GM23338 (cell line): ENCODE measurements around the gene ZFHX2. TPM values are rescaled to one million over a fixed set of nuclear protein-coding genes. Genes with fewer than 3 reads are reported as not detected.

Experiments used
- ATAC-seq: fragments of 200-7000 bp; cut with Tn5 transposase; 3 replicates; pipeline ENCODE4 v1.9.1; 2020
- DNase-seq: peaks from one replicate; pipeline ENCODE4 v3.0.0-alpha.2; 2015; ENCODE audit warnings: low spot score
- H2AFZ ChIP-seq: fragments of 200-600 bp; sonication (generic); 2 replicates; pipeline ENCODE4 v1.8.0; 2016; ENCODE audit warnings: antibody characterized with exemption, mild to moderate bottlenecking, moderate library complexity
- H3F3A ChIP-seq: fragments of 200-600 bp; sonication (generic); replicated peaks from 2 replicates; pipeline ENCODE4 v1.8.0; 2017; ENCODE audit warnings: antibody characterized with exemption, mixed run types, low read depth
- H3K27ac ChIP-seq: fragments of 200-600 bp; sonication (generic); 2 replicates; pipeline ENCODE4 v1.6.1; 2016; ENCODE audit warnings: low read depth
- H3K27me3 ChIP-seq: fragments of 200-600 bp; sonication (generic); 2 replicates; pipeline ENCODE4 v1.8.0; 2016; ENCODE audit warnings: mild to moderate bottlenecking, mixed run types, moderate library complexity; ENCODE audit not compliant: insufficient read depth
- H3K36me3 ChIP-seq: fragments of 200-600 bp; sonication (generic); 2 replicates; pipeline ENCODE4 v1.8.0; 2016; ENCODE audit warnings: mild to moderate bottlenecking; ENCODE audit not compliant: insufficient read depth
- H3K4me1 ChIP-seq: fragments of 200-600 bp; sonication (generic); 2 replicates; pipeline ENCODE4 v1.8.0; 2016; ENCODE audit warnings: mild to moderate bottlenecking, moderate library complexity; ENCODE audit not compliant: insufficient read depth
- H3K4me2 ChIP-seq: fragments of 200-600 bp; sonication (generic); 2 replicates; pipeline ENCODE4 v1.7.1; 2017; ENCODE audit warnings: mixed run types
- H3K4me3 ChIP-seq: fragments of 200-600 bp; sonication (generic); 2 replicates; pipeline ENCODE4 v1.6.1; 2016; ENCODE audit warnings: mixed run types
- H3K79me2 ChIP-seq: fragments of 200-600 bp; sonication (generic); replicated peaks from 2 replicates; pipeline ENCODE4 v1.8.0; 2017; ENCODE audit warnings: mild to moderate bottlenecking; ENCODE audit not compliant: insufficient read depth
- H3K9me2 ChIP-seq: fragments of 200-600 bp; sonication (generic); 2 replicates; pipeline ENCODE4 v1.8.0; 2017; ENCODE audit not compliant: insufficient read depth
- H4K20me1 ChIP-seq: fragments of 200-600 bp; sonication (generic); replicated peaks from 2 replicates; pipeline ENCODE4 v1.8.0; 2017; ENCODE audit warnings: mild to moderate bottlenecking; ENCODE audit not compliant: insufficient read depth
- H3K27ac Mint-ChIP-seq: 2 replicates; pipeline ENCODE4 v1.8.0; 2020; ENCODE audit warnings: inconsistent platforms, mild to moderate bottlenecking, moderate library complexity, mixed read lengths
- H3K27me3 Mint-ChIP-seq: 3 replicates; pipeline ENCODE4 v1.8.0; 2022; ENCODE audit warnings: low read depth, mild to moderate bottlenecking, moderate library complexity, mixed read lengths, inconsistent platforms; ENCODE audit not compliant: insufficient read depth, poor library complexity
- H3K36me3 Mint-ChIP-seq: 3 replicates; pipeline ENCODE4 v1.8.0; 2021; ENCODE audit warnings: low read depth, mild to moderate bottlenecking, inconsistent platforms, moderate library complexity, mixed read lengths
- H3K4me1 Mint-ChIP-seq: 3 replicates; pipeline ENCODE4 v1.8.0; 2020; ENCODE audit warnings: mild to moderate bottlenecking, inconsistent platforms, mixed read lengths
- H3K4me3 Mint-ChIP-seq: 3 replicates; pipeline ENCODE4 v1.8.0; 2021; ENCODE audit warnings: moderate library complexity, mild to moderate bottlenecking, inconsistent platforms, mixed read lengths
- H3K9me3 Mint-ChIP-seq: 3 replicates; pipeline ENCODE4 v1.8.0; 2020; ENCODE audit warnings: moderate library complexity, mild to moderate bottlenecking, inconsistent platforms, mixed read lengths
- CREB1 ChIP-seq: fragments of 250-450 bp; sonication (Bioruptor Pico); IDR thresholded peaks from 2 replicates; pipeline ENCODE4 v1.5.0; 2020; ENCODE audit warnings: low read depth, mild to moderate bottlenecking, moderate library complexity
- CTCF ChIP-seq, 2 experiments: fragments of 200-600 bp in 1 of 2; sonication (generic) in 1 of 2; conservative IDR thresholded peaks; 2 replicates each; pipeline versions ENCODE4 v1.5.1 to v1.6.1; 2016 to 2017; ENCODE audit warnings: antibody characterized with exemption in 2 of 2, low read depth in 2 of 2, mild to moderate bottlenecking in 2 of 2, moderate library complexity in 1 of 2
- ETS1 ChIP-seq: IDR thresholded peaks from 2 replicates; pipeline ENCODE4 v1.6.1; 2016; ENCODE audit warnings: antibody characterized with exemption
- EZH2 ChIP-seq: fragments of 200-600 bp; sonication (generic); IDR thresholded peaks from one replicate; pipeline ENCODE4 v1.8.0; 2017; ENCODE audit warnings: antibody characterized with exemption, mild to moderate bottlenecking, low read depth; ENCODE audit not compliant: unreplicated experiment
- NANOG ChIP-seq: IDR thresholded peaks from 2 replicates; pipeline ENCODE4 v1.6.1; 2016; ENCODE audit warnings: antibody characterized with exemption, borderline replicate concordance
- REST ChIP-seq: IDR thresholded peaks from one replicate; pipeline ENCODE4 v1.6.1; 2018; ENCODE audit warnings: antibody characterized with exemption; ENCODE audit not compliant: unreplicated experiment
- STAT1 ChIP-seq: IDR thresholded peaks from one replicate; pipeline ENCODE4 v1.6.1; 2016; ENCODE audit warnings: antibody characterized with exemption; ENCODE audit not compliant: unreplicated experiment
- ZNF331 ChIP-seq: fragments of 250-450 bp; sonication (Bioruptor Pico); IDR thresholded peaks from 2 replicates; pipeline ENCODE4 v1.5.0; 2020; ENCODE audit warnings: low read depth, mild to moderate bottlenecking, moderate library complexity
- polyA plus RNA-seq: library from polyadenylated mRNA; unstranded; fragments of >200 nt; fragmentation: Nextera tagmentation; extraction: Ambion mirVana; gene quantifications from 2 replicates; pipeline ENCODE4 v1.2.1, GENCODE V29; 2016
- total RNA-seq: library from RNA; depleted of rRNA; stranded (reverse); fragments of >200 nt; shearing (Covaris generic); gene quantifications from 2 replicates; pipeline ENCODE4 v1.2.3, GENCODE V29; 2014
- TF ChIP-seq, protein P1 (sequence below): fragments of 250-450 bp; sonication (Bioruptor Pico); IDR thresholded peaks from 2 replicates; pipeline ENCODE4 v1.5.0; 2020; ENCODE audit warnings: mild to moderate bottlenecking, moderate library complexity

Gene ZFHX2
- total and polyA plus RNA-seq, 2 experiments from 2014 or later: 11.6 to 18.5 TPM

GRCh38 chr14:23542261-23542660, 9.3 kb downstream of the ZFHX2 start:
- H3K4me3 ChIP-seq: no peak overlapping the region
- H3K9me2 ChIP-seq: no peaks in the 10 kb centered on the region
- no peak for TF ChIP-seq ETS1
- TF ChIP-seq ZNF331 (CRISPR knock-in tag): no peak
- no peak for TF ChIP-seq NANOG
- no peak for TF ChIP-seq EZH2
- peaks cover 43% of the 10 kb centered on the region for H3K4me1 Mint-ChIP-seq
- H4K20me1 ChIP-seq: no peaks in the 10 kb centered on the region
- no peaks in the 10 kb centered on the region for H3K27me3 ChIP-seq
- no peak overlapping the region; the same call in 2 of the 3 replicates for H3K4me3 Mint-ChIP-seq
- H3K79me2 ChIP-seq: peaks cover 40% of the 10 kb centered on the region
- H3K4me2 ChIP-seq: peak overlapping the region; percentile 9; the same call in 1 of the 2 replicates
- H3K27me3 Mint-ChIP-seq: peaks cover 22% of the 10 kb centered on the region
- H3K9me3 Mint-ChIP-seq: no peaks in the 10 kb centered on the region; the same call in 2 of the 3 replicates
- peaks cover 65% of the 10 kb centered on the region for H3K4me1 ChIP-seq
- no peaks in the 10 kb centered on the region for H3K36me3 ChIP-seq
- peak overlapping the region; percentile 42; the same call in 1 of the 2 replicates for H3K27ac Mint-ChIP-seq
- DNase-seq: no peak
- H3K27ac ChIP-seq: no peak overlapping the region
- peaks cover 15% of the 10 kb centered on the region for H3F3A ChIP-seq
- ATAC-seq: no peak
- peaks cover 41% of the 10 kb centered on the region for H3K36me3 Mint-ChIP-seq
- no peak overlapping the region for H2AFZ ChIP-seq

- H3K9me2 ChIP-seq: no peaks in the 10 kb centered on the region
- H3K36me3 ChIP-seq: peaks cover 6% of the 10 kb centered on the region; the same call in 1 of the 2 replicates
- Mint-ChIP-seq H3K27ac (peak overlapping the region; percentile 96; the same call in 1 of the 2 replicates), H3K27me3 (peaks cover 21% of the 10 kb centered on the region), H3K9me3 (no peaks in the 10 kb centered on the region; the same call in 2 of the 3 replicates), H3K36me3 (peaks cover 41% of the 10 kb centered on the region), H3K4me3 (no peak overlapping the region; the same call in 2 of the 3 replicates), H3K4me1 (peaks cover 61% of the 10 kb centered on the region)
- peaks cover 56% of the 10 kb centered on the region for H3K4me1 ChIP-seq
- H3K4me3 ChIP-seq: no peak overlapping the region
- ATAC-seq (no peak), DNase-seq (no peak)
- peak overlapping the region; percentile 72 for H3K27ac ChIP-seq
- peak overlapping the region; percentile 2; the same call in 1 of the 2 replicates for H3K4me2 ChIP-seq
- no peaks in the 10 kb centered on the region for H3K27me3 ChIP-seq
- H3F3A ChIP-seq: peaks cover 11% of the 10 kb centered on the region
- H4K20me1 ChIP-seq: no peaks in the 10 kb centered on the region
- H2AFZ ChIP-seq: no peak overlapping the region
- H3K79me2 ChIP-seq: peaks cover 35% of the 10 kb centered on the region
- TF ChIP-seq CREB1 (CRISPR knock-in tag) (no peak), ZNF331 (CRISPR knock-in tag) (no peak), REST (no peak), CTCF (conservative IDR thresholded peaks at IDR 0.05; ENCODE audit: low read depth in 2 of 2) (no peak), NANOG (no peak), STAT1 (no peak)
- TF ChIP-seq, protein P1, sequence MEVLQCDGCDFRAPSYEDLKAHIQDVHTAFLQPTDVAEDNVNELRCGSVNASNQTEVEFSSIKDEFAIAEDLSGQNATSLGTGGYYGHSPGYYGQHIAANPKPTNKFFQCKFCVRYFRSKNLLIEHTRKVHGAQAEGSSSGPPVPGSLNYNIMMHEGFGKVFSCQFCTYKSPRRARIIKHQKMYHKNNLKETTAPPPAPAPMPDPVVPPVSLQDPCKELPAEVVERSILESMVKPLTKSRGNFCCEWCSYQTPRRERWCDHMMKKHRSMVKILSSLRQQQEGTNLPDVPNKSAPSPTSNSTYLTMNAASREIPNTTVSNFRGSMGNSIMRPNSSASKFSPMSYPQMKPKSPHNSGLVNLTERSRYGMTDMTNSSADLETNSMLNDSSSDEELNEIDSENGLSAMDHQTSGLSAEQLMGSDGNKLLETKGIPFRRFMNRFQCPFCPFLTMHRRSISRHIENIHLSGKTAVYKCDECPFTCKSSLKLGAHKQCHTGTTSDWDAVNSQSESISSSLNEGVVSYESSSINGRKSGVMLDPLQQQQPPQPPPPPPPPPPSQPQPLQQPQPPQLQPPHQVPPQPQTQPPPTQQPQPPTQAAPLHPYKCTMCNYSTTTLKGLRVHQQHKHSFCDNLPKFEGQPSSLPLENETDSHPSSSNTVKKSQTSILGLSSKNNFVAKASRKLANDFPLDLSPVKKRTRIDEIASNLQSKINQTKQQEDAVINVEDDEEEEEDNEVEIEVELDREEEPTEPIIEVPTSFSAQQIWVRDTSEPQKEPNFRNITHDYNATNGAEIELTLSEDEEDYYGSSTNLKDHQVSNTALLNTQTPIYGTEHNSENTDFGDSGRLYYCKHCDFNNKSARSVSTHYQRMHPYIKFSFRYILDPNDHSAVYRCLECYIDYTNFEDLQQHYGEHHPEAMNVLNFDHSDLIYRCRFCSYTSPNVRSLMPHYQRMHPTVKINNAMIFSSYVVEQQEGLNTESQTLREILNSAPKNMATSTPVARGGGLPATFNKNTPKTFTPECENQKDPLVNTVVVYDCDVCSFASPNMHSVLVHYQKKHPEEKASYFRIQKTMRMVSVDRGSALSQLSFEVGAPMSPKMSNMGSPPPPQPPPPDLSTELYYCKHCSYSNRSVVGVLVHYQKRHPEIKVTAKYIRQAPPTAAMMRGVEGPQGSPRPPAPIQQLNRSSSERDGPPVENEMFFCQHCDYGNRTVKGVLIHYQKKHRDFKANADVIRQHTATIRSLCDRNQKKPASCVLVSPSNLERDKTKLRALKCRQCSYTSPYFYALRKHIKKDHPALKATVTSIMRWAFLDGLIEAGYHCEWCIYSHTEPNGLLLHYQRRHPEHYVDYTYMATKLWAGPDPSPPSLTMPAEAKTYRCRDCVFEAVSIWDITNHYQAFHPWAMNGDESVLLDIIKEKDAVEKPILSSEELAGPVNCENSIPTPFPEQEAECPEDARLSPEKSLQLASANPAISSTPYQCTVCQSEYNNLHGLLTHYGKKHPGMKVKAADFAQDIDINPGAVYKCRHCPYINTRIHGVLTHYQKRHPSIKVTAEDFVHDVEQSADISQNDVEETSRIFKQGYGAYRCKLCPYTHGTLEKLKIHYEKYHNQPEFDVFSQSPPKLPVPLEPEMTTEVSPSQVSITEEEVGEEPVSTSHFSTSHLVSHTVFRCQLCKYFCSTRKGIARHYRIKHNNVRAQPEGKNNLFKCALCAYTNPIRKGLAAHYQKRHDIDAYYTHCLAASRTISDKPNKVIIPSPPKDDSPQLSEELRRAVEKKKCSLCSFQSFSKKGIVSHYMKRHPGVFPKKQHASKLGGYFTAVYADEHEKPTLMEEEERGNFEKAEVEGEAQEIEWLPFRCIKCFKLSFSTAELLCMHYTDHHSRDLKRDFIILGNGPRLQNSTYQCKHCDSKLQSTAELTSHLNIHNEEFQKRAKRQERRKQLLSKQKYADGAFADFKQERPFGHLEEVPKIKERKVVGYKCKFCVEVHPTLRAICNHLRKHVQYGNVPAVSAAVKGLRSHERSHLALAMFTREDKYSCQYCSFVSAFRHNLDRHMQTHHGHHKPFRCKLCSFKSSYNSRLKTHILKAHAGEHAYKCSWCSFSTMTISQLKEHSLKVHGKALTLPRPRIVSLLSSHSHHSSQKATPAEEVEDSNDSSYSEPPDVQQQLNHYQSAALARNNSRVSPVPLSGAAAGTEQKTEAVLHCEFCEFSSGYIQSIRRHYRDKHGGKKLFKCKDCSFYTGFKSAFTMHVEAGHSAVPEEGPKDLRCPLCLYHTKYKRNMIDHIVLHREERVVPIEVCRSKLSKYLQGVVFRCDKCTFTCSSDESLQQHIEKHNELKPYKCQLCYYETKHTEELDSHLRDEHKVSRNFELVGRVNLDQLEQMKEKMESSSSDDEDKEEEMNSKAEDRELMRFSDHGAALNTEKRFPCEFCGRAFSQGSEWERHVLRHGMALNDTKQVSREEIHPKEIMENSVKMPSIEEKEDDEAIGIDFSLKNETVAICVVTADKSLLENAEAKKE (CRISPR knock-in tag): no peak
Observed at GRCh38 chr14:23540141-23540469, 11.5 kb downstream of the ZFHX2 start.
